SJCRH30 (cell line): ENCODE results near the gene RPS19. TPM values are rescaled to one million over a fixed set of nuclear protein-coding genes. Genes with fewer than 3 reads are reported as not detected.

ENCODE experiments used
- DNase-seq, 2 experiments: peaks; one replicate each; pipeline ENCODE4 v3.0.0-alpha.2; 2015 to 2020
- H3K27ac ChIP-seq: fragments of 250-450 bp; sonication (Bioruptor Pico); 2 replicates; pipeline ENCODE4 v1.5.1; 2020; ENCODE audit warnings: mild to moderate bottlenecking, moderate library complexity
- H3K27me3 ChIP-seq: fragments of 250-450 bp; sonication (Bioruptor Pico); 2 replicates; pipeline ENCODE4 v1.5.1; 2020; ENCODE audit warnings: mild to moderate bottlenecking, moderate library complexity
- H3K36me3 ChIP-seq: fragments of 250-450 bp; sonication (Bioruptor Pico); 2 replicates; pipeline ENCODE4 v1.5.1; 2020; ENCODE audit warnings: mild to moderate bottlenecking, moderate library complexity
- H3K4me1 ChIP-seq: fragments of 250-450 bp; sonication (Bioruptor Pico); 2 replicates; pipeline ENCODE4 v1.5.1; 2020; ENCODE audit warnings: mild to moderate bottlenecking, moderate library complexity
- H3K4me3 ChIP-seq: fragments of 250-450 bp; sonication (Bioruptor Pico); 2 replicates; pipeline ENCODE4 v1.5.1; 2020; ENCODE audit warnings: mild to moderate bottlenecking, moderate library complexity
- H3K9me3 ChIP-seq: fragments of 250-450 bp; sonication (Bioruptor Pico); replicated peaks from 2 replicates; pipeline ENCODE4 v1.5.1; 2020; ENCODE audit warnings: mild to moderate bottlenecking, moderate library complexity
- total RNA-seq: library from RNA; depleted of rRNA; stranded (reverse); fragments of >200 nt; shearing (Covaris generic); gene quantifications from 2 replicates; pipeline ENCODE4 v1.2.3, GENCODE V29; 2014

The RPS19 gene
- total RNA-seq, 1 experiment from 2014 or later = 2,068 TPM

GRCh38 chr19:41894350-41894749 is 34.3 kb downstream of the RPS19 start:
- no peaks in the 10 kb centered on the region for H3K9me3 ChIP-seq
- H3K4me1 ChIP-seq = no peaks in the 10 kb centered on the region
- H3K36me3 ChIP-seq = peaks cover 15% of the 10 kb centered on the region
- no peak overlapping the region for H3K4me3 ChIP-seq
- H3K27me3 ChIP-seq = no peaks in the 10 kb centered on the region
- H3K27ac ChIP-seq = no peak overlapping the region
- DNase-seq = no peak

- peak in 1 of 2 experiments; percentile 30 for DNase-seq
- Histone ChIP-seq H3K9me3 (no peaks in the 10 kb centered on the region), H3K27me3 (no peaks in the 10 kb centered on the region), H3K36me3 (peaks cover 29% of the 10 kb centered on the region), H3K4me3 (no peak overlapping the region), H3K27ac (no peak overlapping the region), H3K4me1 (no peaks in the 10 kb centered on the region)
Measured at GRCh38 chr19:41895745-41896580, 35.9 kb downstream of the RPS19 start.

GRCh38 chr19:41896581-41896942 is 36.5 kb downstream of the RPS19 start:
- H3K4me1 ChIP-seq = no peaks in the 10 kb centered on the region
- peaks cover 29% of the 10 kb centered on the region for H3K36me3 ChIP-seq
- DNase-seq = no peak
- H3K27ac ChIP-seq = no peak overlapping the region
- no peaks in the 10 kb centered on the region for H3K9me3 ChIP-seq
- no peak overlapping the region for H3K4me3 ChIP-seq
- H3K27me3 ChIP-seq = no peaks in the 10 kb centered on the region

- H3K36me3 ChIP-seq = peaks cover 32% of the 10 kb centered on the region
- DNase-seq = no peak
Measured at GRCh38 chr19:41897181-41897580, 37.1 kb downstream of the RPS19 start.

GRCh38 chr19:41897820-41898219 is 37.8 kb downstream of the RPS19 start:
- no peaks in the 10 kb centered on the region for H3K4me1 ChIP-seq
- DNase-seq = no peak
- H3K36me3 ChIP-seq = peaks cover 38% of the 10 kb centered on the region
- no peak overlapping the region for H3K27ac ChIP-seq
- H3K27me3 ChIP-seq = no peaks in the 10 kb centered on the region
- no peaks in the 10 kb centered on the region for H3K9me3 ChIP-seq
- no peak overlapping the region for H3K4me3 ChIP-seq

More at GRCh38 chr19:41897181-41897580, 37.1 kb downstream of the RPS19 start:
- no peaks in the 10 kb centered on the region for H3K27me3 ChIP-seq
- H3K9me3 ChIP-seq = no peaks in the 10 kb centered on the region
- H3K4me3 ChIP-seq = no peak overlapping the region
- no peaks in the 10 kb centered on the region for H3K4me1 ChIP-seq
- H3K27ac ChIP-seq = no peak overlapping the region

- H3K9me3 ChIP-seq = no peaks in the 10 kb centered on the region
- H3K4me1 ChIP-seq = no peaks in the 10 kb centered on the region
- H3K4me3 ChIP-seq = no peak overlapping the region
- DNase-seq = no peak
- H3K27ac ChIP-seq = no peak overlapping the region
- H3K36me3 ChIP-seq = peaks cover 42% of the 10 kb centered on the region
- no peaks in the 10 kb centered on the region for H3K27me3 ChIP-seq
Measured at GRCh38 chr19:41898235-41898634, 38.2 kb downstream of the RPS19 start.

- no peaks in the 10 kb centered on the region for H3K4me1 ChIP-seq
- no peaks in the 10 kb centered on the region for H3K9me3 ChIP-seq
- no peaks in the 10 kb centered on the region for H3K27me3 ChIP-seq
- no peak overlapping the region for H3K27ac ChIP-seq
- peaks cover 49% of the 10 kb centered on the region for H3K36me3 ChIP-seq
- H3K4me3 ChIP-seq = no peak overlapping the region
- DNase-seq = no peak
Measured at GRCh38 chr19:41901707-41902360, 41.8 kb downstream of the RPS19 start.

GRCh38 chr19:41902594-41902993 is 42.5 kb downstream of the RPS19 start:
- no peak for DNase-seq
- H3K4me3 ChIP-seq = no peak overlapping the region
- H3K27me3 ChIP-seq = no peaks in the 10 kb centered on the region
- H3K27ac ChIP-seq = no peak overlapping the region
- H3K4me1 ChIP-seq = no peaks in the 10 kb centered on the region
- H3K9me3 ChIP-seq = no peaks in the 10 kb centered on the region
- H3K36me3 ChIP-seq = peaks cover 56% of the 10 kb centered on the region

- no peak for DNase-seq
- no peaks in the 10 kb centered on the region for H3K27me3 ChIP-seq
- H3K36me3 ChIP-seq = peaks cover 56% of the 10 kb centered on the region
- no peaks in the 10 kb centered on the region for H3K9me3 ChIP-seq
- no peak overlapping the region for H3K27ac ChIP-seq
- no peak overlapping the region for H3K4me3 ChIP-seq
- no peaks in the 10 kb centered on the region for H3K4me1 ChIP-seq
Measured at GRCh38 chr19:41903193-41903953, 43.3 kb downstream of the RPS19 start.

- Histone ChIP-seq H3K9me3 (no peaks in the 10 kb centered on the region), H3K36me3 (peaks cover 49% of the 10 kb centered on the region), H3K27ac (no peak overlapping the region), H3K27me3 (no peaks in the 10 kb centered on the region), H3K4me1 (no peaks in the 10 kb centered on the region), H3K4me3 (no peak overlapping the region)
- DNase-seq = no peak
Measured at GRCh38 chr19:41904118-41904870, 44.2 kb downstream of the RPS19 start.

GRCh38 chr19:41905273-41906002 is 45.4 kb downstream of the RPS19 start:
- H3K4me3 ChIP-seq = no peak overlapping the region
- H3K36me3 ChIP-seq = peaks cover 39% of the 10 kb centered on the region
- no peaks in the 10 kb centered on the region for H3K27me3 ChIP-seq
- no peaks in the 10 kb centered on the region for H3K4me1 ChIP-seq
- H3K27ac ChIP-seq = no peak overlapping the region
- no peak for DNase-seq
- no peaks in the 10 kb centered on the region for H3K9me3 ChIP-seq

GRCh38 chr19:41906271-41906670 is 46.2 kb downstream of the RPS19 start:
- no peak overlapping the region for H3K27ac ChIP-seq
- no peak for DNase-seq
- peaks cover 35% of the 10 kb centered on the region for H3K36me3 ChIP-seq
- H3K9me3 ChIP-seq = no peaks in the 10 kb centered on the region
- H3K4me3 ChIP-seq = no peak overlapping the region
- no peaks in the 10 kb centered on the region for H3K4me1 ChIP-seq
- H3K27me3 ChIP-seq = peaks cover 4% of the 10 kb centered on the region; the same call in 1 of the 2 replicates

- Histone ChIP-seq H3K4me3 (no peak overlapping the region), H3K36me3 (peaks cover 33% of the 10 kb centered on the region), H3K4me1 (no peaks in the 10 kb centered on the region), H3K27me3 (peaks cover 12% of the 10 kb centered on the region), H3K9me3 (no peaks in the 10 kb centered on the region), H3K27ac (no peak overlapping the region)
- DNase-seq = no peak
Measured at GRCh38 chr19:41906916-41907680, 47.0 kb downstream of the RPS19 start.
